ENCODE data around the gene DRC3.

- TF ChIP-seq CTCF (conservative IDR thresholded peaks at IDR 0.05; ENCODE audit: low read depth, low read length) = no peak
- no peak for TF ChIP-seq EZH2 (IDR thresholded peaks at IDR 0.05; ENCODE audit: borderline replicate concordance, low read depth, low read length, poor library complexity, severe bottlenecking)
Observed at GRCh38 chr17:18040261-18040858, 67.7 kb downstream of the DRC3 start.
